Vagina (tissue), 2 donors: ENCODE results near the gene AKAP5. TPM values are rescaled to one million over a fixed set of nuclear protein-coding genes. Genes with fewer than 3 reads are reported as not detected.

Experiments
- DNase-seq, 2 donors: peaks; one replicate each; pipeline ENCODE4 v3.0.0-alpha.2; 2017; ENCODE audit errors: extremely low spot score in 2 of 2
- H3K27ac ChIP-seq: fragments of 200-600 bp; sonication (generic); one replicate; pipeline ENCODE4 v1.5.1; 2019
- H3K27me3 ChIP-seq: fragments of 200-600 bp; sonication (generic); one replicate; pipeline ENCODE4 v1.5.1; 2019
- H3K36me3 ChIP-seq, 2 donors: fragments of 200-600 bp; sonication (generic); one replicate each; pipeline ENCODE4 v1.5.1; 2017 to 2019
- H3K4me1 ChIP-seq: fragments of 200-600 bp; sonication (generic); one replicate; pipeline ENCODE4 v1.5.1; 2019
- H3K4me3 ChIP-seq, 2 donors: fragments of 200-600 bp; sonication (generic); 1 replicate in 1 of 2; 2 replicates in 1 of 2; pipeline ENCODE4 v1.5.1; 2016 to 2019
- H3K9me3 ChIP-seq: fragments of 200-600 bp; sonication (generic); one replicate; pipeline ENCODE4 v1.5.1; 2019
- POLR2A ChIP-seq, 2 donors: fragments of 450-650 bp; IDR thresholded peaks; one replicate each; pipeline ENCODE4 v1.6.1; 2017; ENCODE audit warnings: antibody characterized with exemption in 2 of 2, mild to moderate bottlenecking in 2 of 2, moderate library complexity in 2 of 2
- POLR2AphosphoS5 ChIP-seq, 2 donors: sonication (generic); formaldehyde crosslinking; IDR thresholded peaks; one replicate each; pipeline ENCODE4 v1.9.0; 2017; ENCODE audit warnings: antibody characterized with exemption in 2 of 2, mild to moderate bottlenecking in 2 of 2, low read depth in 1 of 2; ENCODE audit not compliant: insufficient read depth in 1 of 2
- intact Hi-C: fragments of 100-400 bp; cut with DNase I; formaldehyde crosslinking; loops from one replicate; pipeline ENCODE4 v1.15.1; 2023
- total RNA-seq: library from RNA; depleted of rRNA; stranded (reverse); fragments of >200 nt; gene quantifications from one replicate; pipeline ENCODE4 v1.2.3, GENCODE V29; 2016
- TF ChIP-seq, protein P1 (sequence below), 3 experiments: fragments of 450-650 bp in 2 of 3; fragments of 200-600 bp in 1 of 3; sonication (generic) in 1 of 3; IDR thresholded peaks; one replicate each; pipeline ENCODE4 v1.5.1; 2017 to 2019; ENCODE audit warnings: antibody characterized with exemption in 3 of 3, mild to moderate bottlenecking in 2 of 3, moderate library complexity in 2 of 3

AKAP5 gene, protein sequence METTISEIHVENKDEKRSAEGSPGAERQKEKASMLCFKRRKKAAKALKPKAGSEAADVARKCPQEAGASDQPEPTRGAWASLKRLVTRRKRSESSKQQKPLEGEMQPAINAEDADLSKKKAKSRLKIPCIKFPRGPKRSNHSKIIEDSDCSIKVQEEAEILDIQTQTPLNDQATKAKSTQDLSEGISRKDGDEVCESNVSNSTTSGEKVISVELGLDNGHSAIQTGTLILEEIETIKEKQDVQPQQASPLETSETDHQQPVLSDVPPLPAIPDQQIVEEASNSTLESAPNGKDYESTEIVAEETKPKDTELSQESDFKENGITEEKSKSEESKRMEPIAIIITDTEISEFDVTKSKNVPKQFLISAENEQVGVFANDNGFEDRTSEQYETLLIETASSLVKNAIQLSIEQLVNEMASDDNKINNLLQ
- 0.49 TPM for total RNA-seq

DNA sequence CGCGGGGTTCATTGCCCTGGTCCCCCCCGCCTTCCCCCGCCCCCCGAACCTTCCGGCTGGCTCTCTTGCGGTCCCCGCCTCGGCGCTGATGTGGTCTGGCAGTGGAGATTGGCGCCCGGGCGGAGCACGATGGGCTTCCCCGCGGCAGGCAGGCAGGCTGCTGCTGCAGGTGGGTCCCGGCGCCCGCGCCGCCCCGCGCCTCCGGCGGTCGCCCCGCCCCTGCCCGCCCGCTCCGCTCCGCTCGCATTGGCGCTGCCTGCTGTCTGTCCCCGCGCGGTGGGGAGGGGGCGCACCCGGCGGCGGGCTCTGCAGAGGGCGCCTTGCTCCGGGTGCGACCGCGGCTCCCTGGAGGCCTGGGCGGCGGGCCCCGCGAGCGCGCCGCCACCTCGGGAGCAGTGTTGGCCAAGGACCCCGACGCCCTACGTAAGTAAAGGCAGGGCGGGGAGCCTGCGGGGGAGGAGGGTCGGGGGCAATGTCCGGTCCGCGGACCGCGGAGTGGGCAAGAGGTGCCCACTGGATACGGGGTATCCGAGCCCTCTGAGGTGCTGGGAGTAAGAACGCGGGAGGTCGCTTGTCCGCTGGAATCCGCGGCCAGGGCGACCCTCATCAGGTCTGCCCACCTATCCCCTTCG lies at the start of gene AKAP5:
TSS of gene AKAP5 (plus strand) at position 309 of the 632 bp plus-strand sequence. CDS start 2,896 bp downstream, outside the sequence.
- peak within 1 kb of the TSS; percentile 68 for H3K27ac ChIP-seq
- H3K4me3 ChIP-seq = peak within 1 kb of the TSS; percentile 75 to 84
- H3K36me3 ChIP-seq = no peaks in the 10 kb centered on the region
- intact Hi-C loops = no loop called here
- no peaks in the 10 kb centered on the region for H3K27me3 ChIP-seq
- TF ChIP-seq, protein P1, sequence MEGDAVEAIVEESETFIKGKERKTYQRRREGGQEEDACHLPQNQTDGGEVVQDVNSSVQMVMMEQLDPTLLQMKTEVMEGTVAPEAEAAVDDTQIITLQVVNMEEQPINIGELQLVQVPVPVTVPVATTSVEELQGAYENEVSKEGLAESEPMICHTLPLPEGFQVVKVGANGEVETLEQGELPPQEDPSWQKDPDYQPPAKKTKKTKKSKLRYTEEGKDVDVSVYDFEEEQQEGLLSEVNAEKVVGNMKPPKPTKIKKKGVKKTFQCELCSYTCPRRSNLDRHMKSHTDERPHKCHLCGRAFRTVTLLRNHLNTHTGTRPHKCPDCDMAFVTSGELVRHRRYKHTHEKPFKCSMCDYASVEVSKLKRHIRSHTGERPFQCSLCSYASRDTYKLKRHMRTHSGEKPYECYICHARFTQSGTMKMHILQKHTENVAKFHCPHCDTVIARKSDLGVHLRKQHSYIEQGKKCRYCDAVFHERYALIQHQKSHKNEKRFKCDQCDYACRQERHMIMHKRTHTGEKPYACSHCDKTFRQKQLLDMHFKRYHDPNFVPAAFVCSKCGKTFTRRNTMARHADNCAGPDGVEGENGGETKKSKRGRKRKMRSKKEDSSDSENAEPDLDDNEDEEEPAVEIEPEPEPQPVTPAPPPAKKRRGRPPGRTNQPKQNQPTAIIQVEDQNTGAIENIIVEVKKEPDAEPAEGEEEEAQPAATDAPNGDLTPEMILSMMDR (IDR thresholded peaks at IDR 0.05) = no peak
- TF ChIP-seq POLR2A (IDR thresholded peaks at IDR 0.05) = no peak
- peaks cover 14% of the 10 kb centered on the region for H3K4me1 ChIP-seq
- DNase-seq = no peak
- no peaks in the 10 kb centered on the region for H3K9me3 ChIP-seq

DNA sequence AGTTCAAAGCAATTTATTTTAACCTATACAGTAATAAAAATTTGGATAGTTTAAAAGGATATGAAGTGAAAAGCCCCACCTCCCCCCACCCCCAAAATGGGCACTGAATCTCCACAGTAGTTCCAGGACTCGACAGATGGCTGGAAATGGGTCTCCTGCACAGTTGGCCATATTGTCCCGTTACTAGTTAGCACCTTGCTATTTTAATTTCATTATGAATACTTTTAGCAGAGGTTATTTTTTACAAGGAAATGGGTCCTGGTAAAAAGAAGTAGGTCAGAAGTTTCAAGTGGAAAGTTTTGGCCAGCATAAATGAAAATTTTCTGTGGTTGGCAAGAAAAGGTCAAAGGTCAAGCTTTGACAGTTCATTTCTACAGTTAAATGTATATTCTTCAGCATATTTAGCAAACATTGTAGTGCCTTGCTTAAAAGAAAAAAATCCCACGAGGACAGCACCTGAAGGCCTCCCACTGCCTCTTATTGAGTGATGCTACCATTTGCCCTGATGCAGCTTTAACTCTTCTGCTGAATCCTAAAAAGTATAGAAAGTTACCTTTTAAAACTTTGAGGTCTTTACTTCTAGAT lies 48.9 kb upstream of the AKAP5 start:
- H3K36me3 ChIP-seq = peaks cover 0 to 49% of the 10 kb centered on the region in 2 donors
- H3K27me3 ChIP-seq = no peaks in the 10 kb centered on the region
- intact Hi-C loops = no loop called here
- H3K9me3 ChIP-seq = no peaks in the 10 kb centered on the region
- no peak overlapping the region for H3K4me3 ChIP-seq
- DNase-seq = no peak
- no peak for TF ChIP-seq POLR2A (IDR thresholded peaks at IDR 0.05)
- no peak for TF ChIP-seq POLR2AphosphoS5 (IDR thresholded peaks at IDR 0.05; ENCODE audit: insufficient read depth in 1 of 2, low read depth in 1 of 2)
- TF ChIP-seq, protein P1 (IDR thresholded peaks at IDR 0.05) = no peak
- H3K27ac ChIP-seq = no peak overlapping the region
- H3K4me1 ChIP-seq = no peaks in the 10 kb centered on the region

DNA sequence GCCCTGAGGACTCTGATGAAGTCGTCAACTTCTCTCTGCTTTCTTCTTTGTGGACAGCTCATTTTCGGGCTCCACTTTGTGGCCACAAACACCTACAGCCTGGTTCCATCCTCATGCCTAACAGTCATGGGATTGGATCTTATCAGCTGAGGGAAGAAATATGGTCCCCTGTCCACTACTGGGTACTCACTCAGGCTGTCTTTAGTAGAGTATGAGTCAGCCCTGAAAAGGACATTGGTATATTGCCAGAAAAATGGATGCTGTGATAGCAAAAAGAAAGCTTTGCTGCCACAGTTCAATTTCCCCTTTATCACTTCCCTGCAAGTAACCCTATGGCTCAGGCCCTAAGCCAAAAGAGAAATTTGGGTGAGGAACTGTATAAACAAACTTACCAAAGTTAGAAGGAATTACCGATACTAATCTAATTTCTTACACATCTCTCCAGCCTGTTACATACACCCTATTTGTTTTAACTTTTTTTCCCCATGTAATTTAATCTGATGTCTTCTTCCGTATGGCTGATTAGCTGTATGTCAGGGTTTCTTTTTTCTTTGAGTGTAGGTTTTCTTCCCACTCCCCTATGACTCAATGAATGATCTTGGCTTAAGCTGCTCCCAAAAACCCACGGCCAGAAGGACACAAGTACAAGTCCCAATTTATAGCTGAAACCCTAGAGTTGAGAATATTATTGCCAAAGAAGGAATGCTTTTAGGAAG lies 48.1 kb upstream of the AKAP5 start:
- intact Hi-C loops = no loop called here
- Histone ChIP-seq H3K36me3 (peaks cover 0 to 55% of the 10 kb centered on the region in 2 donors), H3K9me3 (no peaks in the 10 kb centered on the region), H3K27ac (no peak overlapping the region), H3K27me3 (no peaks in the 10 kb centered on the region), H3K4me1 (no peaks in the 10 kb centered on the region), H3K4me3 (no peak overlapping the region)
- TF ChIP-seq POLR2AphosphoS5 (IDR thresholded peaks at IDR 0.05; ENCODE audit: insufficient read depth in 1 of 2, low read depth in 1 of 2) (no peak), POLR2A (IDR thresholded peaks at IDR 0.05) (no peak)
- TF ChIP-seq, protein P1 (IDR thresholded peaks at IDR 0.05) = no peak
- no peak for DNase-seq

DNA sequence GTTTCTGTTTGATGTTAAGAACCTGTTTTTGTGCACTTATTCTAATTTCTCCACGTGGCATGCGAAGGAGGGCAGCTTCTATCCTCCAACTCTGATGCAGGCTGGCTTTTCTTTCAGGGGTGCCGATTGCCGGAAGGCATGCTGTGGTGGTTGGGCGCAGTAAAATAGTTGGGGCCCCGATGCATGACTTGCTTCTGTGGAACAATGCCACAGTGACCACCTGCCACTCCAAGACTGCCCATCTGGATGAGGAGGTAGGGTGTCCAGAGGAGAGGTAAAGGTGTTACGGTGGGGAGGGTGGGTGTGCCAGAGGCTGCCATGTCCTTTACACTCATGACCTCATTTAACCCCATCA lies 47.6 kb upstream of the AKAP5 start:
- Histone ChIP-seq H3K9me3 (no peaks in the 10 kb centered on the region), H3K27me3 (no peaks in the 10 kb centered on the region), H3K27ac (no peak overlapping the region), H3K36me3 (peaks cover 0 to 55% of the 10 kb centered on the region in 2 donors), H3K4me1 (no peaks in the 10 kb centered on the region), H3K4me3 (no peak overlapping the region)
- TF ChIP-seq, protein P1 (IDR thresholded peaks at IDR 0.05) = no peak
- no peak for TF ChIP-seq POLR2A (IDR thresholded peaks at IDR 0.05)
- TF ChIP-seq POLR2AphosphoS5 (IDR thresholded peaks at IDR 0.05; ENCODE audit: insufficient read depth in 1 of 2, low read depth in 1 of 2) = no peak
- no peak for DNase-seq
- intact Hi-C loops = no loop called here
